Fibroblast of lung (primary cell): ENCODE measurements around the gene B4GALT2. TPM values are rescaled to one million over a fixed set of nuclear protein-coding genes. Genes with fewer than 3 reads are reported as not detected.
A peak's percentile ranks its signal among the peaks of the same experiment; 100 is the strongest.

ENCODE experiments used
- DNase-seq, 2 donors: peaks; one replicate each; pipeline versions ENCODE4 v3.0.0 to v3.0.0-alpha.2; 2010; ENCODE audit warnings: low read depth in 2 of 2
- H2AFZ ChIP-seq: 2 replicates; pipeline ENCODE4 v1.5.1; 2012; ENCODE audit warnings: low read length, control low read depth, inconsistent platforms
- H3K27ac ChIP-seq: 2 replicates; pipeline ENCODE4 v1.5.1; 2011; ENCODE audit warnings: low read length, control low read depth; ENCODE audit not compliant: insufficient read depth
- H3K27me3 ChIP-seq: 2 replicates; pipeline ENCODE4 v1.5.1; 2011; ENCODE audit warnings: mild to moderate bottlenecking, low read length; ENCODE audit not compliant: control insufficient read depth, insufficient read depth
- H3K36me3 ChIP-seq: 2 replicates; pipeline ENCODE4 v1.5.1; 2011; ENCODE audit warnings: low read length; ENCODE audit not compliant: control insufficient read depth, insufficient read depth
- H3K4me1 ChIP-seq: 2 replicates; pipeline ENCODE4 v1.5.1; 2011; ENCODE audit warnings: low read length; ENCODE audit not compliant: control insufficient read depth, insufficient read depth; ENCODE audit errors: extremely low read depth
- H3K4me2 ChIP-seq: 2 replicates; pipeline ENCODE4 v1.5.1; 2011; ENCODE audit warnings: low read length, control low read depth; ENCODE audit not compliant: insufficient read depth; ENCODE audit errors: extremely low read depth
- H3K4me3 ChIP-seq, 4 experiments: fragments of 200-600 bp in 1 of 4; sonication (generic) in 1 of 4; replicated peaks in 1 of 4; 2 replicates each; pipeline ENCODE4 v1.5.1; 2011 to 2016; ENCODE audit warnings: low read length in 4 of 4, low read depth in 3 of 4, mild to moderate bottlenecking in 3 of 4, control low read depth in 2 of 4, inconsistent platforms in 1 of 4, mixed read lengths in 1 of 4; ENCODE audit not compliant: insufficient read depth in 1 of 4; ENCODE audit errors: control extremely low read depth in 1 of 4
- H3K79me2 ChIP-seq: 2 replicates; pipeline ENCODE4 v1.5.1; 2012; ENCODE audit warnings: mild to moderate bottlenecking, low read length, inconsistent platforms; ENCODE audit not compliant: control insufficient read depth, insufficient read depth
- H3K9ac ChIP-seq: 2 replicates; pipeline ENCODE4 v1.5.1; 2011; ENCODE audit warnings: mild to moderate bottlenecking, low read length, control low read depth; ENCODE audit not compliant: insufficient read depth
- H3K9me3 ChIP-seq: 2 replicates; pipeline ENCODE4 v1.5.1; 2012; ENCODE audit warnings: low read depth, low read length; ENCODE audit not compliant: control insufficient read depth, insufficient read depth
- H4K20me1 ChIP-seq: 2 replicates; pipeline ENCODE4 v1.5.1; 2011; ENCODE audit warnings: low read length; ENCODE audit not compliant: control insufficient read depth, insufficient read depth; ENCODE audit errors: extremely low read depth
- EZH2 ChIP-seq: IDR thresholded peaks from 2 replicates; pipeline ENCODE4 v1.5.1; 2012; ENCODE audit warnings: low read length, control low read depth, mild to moderate bottlenecking; ENCODE audit errors: missing control alignments
- polyA plus RNA-seq, 2 donors: library from polyadenylated mRNA; depleted of rRNA in 1 of 2; stranded (reverse) in 1 of 2; unstranded in 1 of 2; fragments of >200 nt; gene quantifications; 2 replicates each; pipeline ENCODE4 v1.2.1, GENCODE V29; 2011 to 2012; ENCODE audit warnings: missing spikeins in 1 of 2
- total RNA-seq: library from RNA; depleted of rRNA; stranded (reverse); fragments of >200 nt; gene quantifications from 2 replicates; pipeline ENCODE4 v1.2.1, GENCODE V29; 2014
- TF ChIP-seq, protein P1 (sequence below), 2 donors: IDR thresholded peaks in 1 of 2; conservative IDR thresholded peaks in 1 of 2; 1 replicate in 1 of 2; 2 replicates in 1 of 2; pipeline ENCODE4 v1.5.1; 2011 to 2012; ENCODE audit warnings: low read length in 2 of 2, control low read depth in 1 of 2, inconsistent platforms in 1 of 2, low read depth in 1 of 2, mild to moderate bottlenecking in 1 of 2

The B4GALT2 gene
- total and polyA plus RNA-seq, 2 donors (not counting 1 experiment from before 2014, with no cell fraction given): 40.6 to 55.0 TPM

- Histone ChIP-seq H3K4me3 (peak overlapping the region; percentile 69 to 96 (median 79)), H3K9me3 (no peaks in the 10 kb centered on the region), H3K4me1 (peaks cover 3% of the 10 kb centered on the region), H3K9ac (peak overlapping the region; percentile 99), H3K27ac (peak overlapping the region; percentile 42), H3K79me2 (peaks cover 17% of the 10 kb centered on the region), H4K20me1 (no peaks in the 10 kb centered on the region), H3K4me2 (peak overlapping the region; percentile 89), H2AFZ (peak overlapping the region; percentile 87), H3K36me3 (peaks cover 2% of the 10 kb centered on the region), H3K27me3 (no peaks in the 10 kb centered on the region)
- no peak for DNase-seq
- TF ChIP-seq, protein P1, sequence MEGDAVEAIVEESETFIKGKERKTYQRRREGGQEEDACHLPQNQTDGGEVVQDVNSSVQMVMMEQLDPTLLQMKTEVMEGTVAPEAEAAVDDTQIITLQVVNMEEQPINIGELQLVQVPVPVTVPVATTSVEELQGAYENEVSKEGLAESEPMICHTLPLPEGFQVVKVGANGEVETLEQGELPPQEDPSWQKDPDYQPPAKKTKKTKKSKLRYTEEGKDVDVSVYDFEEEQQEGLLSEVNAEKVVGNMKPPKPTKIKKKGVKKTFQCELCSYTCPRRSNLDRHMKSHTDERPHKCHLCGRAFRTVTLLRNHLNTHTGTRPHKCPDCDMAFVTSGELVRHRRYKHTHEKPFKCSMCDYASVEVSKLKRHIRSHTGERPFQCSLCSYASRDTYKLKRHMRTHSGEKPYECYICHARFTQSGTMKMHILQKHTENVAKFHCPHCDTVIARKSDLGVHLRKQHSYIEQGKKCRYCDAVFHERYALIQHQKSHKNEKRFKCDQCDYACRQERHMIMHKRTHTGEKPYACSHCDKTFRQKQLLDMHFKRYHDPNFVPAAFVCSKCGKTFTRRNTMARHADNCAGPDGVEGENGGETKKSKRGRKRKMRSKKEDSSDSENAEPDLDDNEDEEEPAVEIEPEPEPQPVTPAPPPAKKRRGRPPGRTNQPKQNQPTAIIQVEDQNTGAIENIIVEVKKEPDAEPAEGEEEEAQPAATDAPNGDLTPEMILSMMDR (conservative IDR thresholded peaks at IDR 0.05 in 1 of 2, IDR thresholded peaks at IDR 0.05 in 1 of 2; ENCODE audit: low read depth in 1 of 2, low read length in 2 of 2): no peak
- TF ChIP-seq EZH2: no peak
Observed at GRCh38 chr1:43945674-43946235, 33.3 kb upstream of the B4GALT2 start.

- H3K79me2 ChIP-seq: peaks cover 17% of the 10 kb centered on the region
- DNase-seq: peak; percentile 94 to 95
Observed at GRCh38 chr1:43946236-43947060, 32.6 kb upstream of the B4GALT2 start, which contains the start of gene IPO13. IPO13 (plus strand) TSS chr1:43946950; CDS start chr1:43947601, 651 bp downstream.

More at GRCh38 chr1:43946236-43947060, 32.6 kb upstream of the B4GALT2 start, which contains the start of gene IPO13:
- Histone ChIP-seq H3K4me1 (peaks cover 3% of the 10 kb centered on the region), H3K9ac (peak within 1 kb of the TSS; percentile 99), H3K4me3 (peak within 1 kb of the TSS; percentile 69 to 96 (median 79)), H3K27ac (peak within 1 kb of the TSS; percentile 98), H2AFZ (peak within 1 kb of the TSS; percentile 87), H4K20me1 (no peaks in the 10 kb centered on the region), H3K4me2 (peak within 1 kb of the TSS; percentile 95), H3K36me3 (peaks cover 2% of the 10 kb centered on the region), H3K9me3 (no peaks in the 10 kb centered on the region), H3K27me3 (no peaks in the 10 kb centered on the region)
- no peak for TF ChIP-seq EZH2
- TF ChIP-seq, protein P1 (conservative IDR thresholded peaks at IDR 0.05 in 1 of 2, IDR thresholded peaks at IDR 0.05 in 1 of 2; ENCODE audit: low read depth in 1 of 2, low read length in 2 of 2): peak; percentile 43
